ENCODE results near the gene LRFN4.

- TF ChIP-seq, protein P1, sequence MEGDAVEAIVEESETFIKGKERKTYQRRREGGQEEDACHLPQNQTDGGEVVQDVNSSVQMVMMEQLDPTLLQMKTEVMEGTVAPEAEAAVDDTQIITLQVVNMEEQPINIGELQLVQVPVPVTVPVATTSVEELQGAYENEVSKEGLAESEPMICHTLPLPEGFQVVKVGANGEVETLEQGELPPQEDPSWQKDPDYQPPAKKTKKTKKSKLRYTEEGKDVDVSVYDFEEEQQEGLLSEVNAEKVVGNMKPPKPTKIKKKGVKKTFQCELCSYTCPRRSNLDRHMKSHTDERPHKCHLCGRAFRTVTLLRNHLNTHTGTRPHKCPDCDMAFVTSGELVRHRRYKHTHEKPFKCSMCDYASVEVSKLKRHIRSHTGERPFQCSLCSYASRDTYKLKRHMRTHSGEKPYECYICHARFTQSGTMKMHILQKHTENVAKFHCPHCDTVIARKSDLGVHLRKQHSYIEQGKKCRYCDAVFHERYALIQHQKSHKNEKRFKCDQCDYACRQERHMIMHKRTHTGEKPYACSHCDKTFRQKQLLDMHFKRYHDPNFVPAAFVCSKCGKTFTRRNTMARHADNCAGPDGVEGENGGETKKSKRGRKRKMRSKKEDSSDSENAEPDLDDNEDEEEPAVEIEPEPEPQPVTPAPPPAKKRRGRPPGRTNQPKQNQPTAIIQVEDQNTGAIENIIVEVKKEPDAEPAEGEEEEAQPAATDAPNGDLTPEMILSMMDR (IDR thresholded peaks at IDR 0.05 in 8 of 11, conservative IDR thresholded peaks at IDR 0.05 in 3 of 11), result no peak
- TF ChIP-seq POLR2A (IDR thresholded peaks at IDR 0.05) (no peak), POLR2AphosphoS5 (IDR thresholded peaks at IDR 0.05) (no peak)
Observed at GRCh38 chr11:66902486-66903177, 45.8 kb downstream of the LRFN4 start.

Data from spleen (tissue), 7 donors.